Calu3 (cell line): Measurements from ENCODE around the gene MKLN1. TPM values are rescaled to one million over a fixed set of nuclear protein-coding genes. Genes with fewer than 3 reads are reported as not detected.
A peak's percentile ranks its signal among the peaks of the same experiment; 100 is the strongest.
"Not testable (repeated sequence)": the region's sequence is repeated elsewhere in the genome, so short reads cannot be mapped to it uniquely, and the experiment has no call there.

Experiments used
- BruUV-seq: library from RNA; stranded (reverse); fragments of 400-500 nt; replicated peaks from 2 replicates; lab custom pipeline; 2021; lab: Mats Ljungman, UMichigan
- CTCF ChIA-PET: fragments of 300-600 bp; sonication (Branson Sonifier 250); formaldehyde crosslinking; loops from one replicate; lab custom pipeline; 2022; ENCODE audit warnings: antibody characterized with exemption; lab: Charles Lee
- DNase-seq: peaks from one replicate; pipeline ENCODE4 v3.0.0; 2022
- H3K27ac Mint-ChIP-seq: one replicate; pipeline ENCODE4 v1.8.0; 2022; ENCODE audit warnings: mixed read lengths; ENCODE audit not compliant: unreplicated experiment
- H3K27me3 Mint-ChIP-seq: one replicate; pipeline ENCODE4 v1.8.0; 2022; ENCODE audit warnings: mixed read lengths; ENCODE audit not compliant: unreplicated experiment
- H3K36me3 Mint-ChIP-seq: one replicate; pipeline ENCODE4 v1.8.0; 2022; ENCODE audit warnings: mild to moderate bottlenecking, moderate library complexity, mixed read lengths; ENCODE audit not compliant: insufficient read depth, unreplicated experiment
- H3K4me1 Mint-ChIP-seq: one replicate; pipeline ENCODE4 v1.8.0; 2022; ENCODE audit warnings: mild to moderate bottlenecking, low read depth, mixed read lengths; ENCODE audit not compliant: unreplicated experiment
- H3K4me3 Mint-ChIP-seq: one replicate; pipeline ENCODE4 v1.8.0; 2022; ENCODE audit warnings: mild to moderate bottlenecking, low read depth, moderate library complexity, mixed read lengths; ENCODE audit not compliant: unreplicated experiment
- H3K9me3 Mint-ChIP-seq: one replicate; pipeline ENCODE4 v1.8.0; 2022; ENCODE audit warnings: low read depth, mixed read lengths; ENCODE audit not compliant: unreplicated experiment
- intact Hi-C: fragments of 100-400 bp; cut with micrococcal nuclease; formaldehyde crosslinking; loops from one replicate; pipeline ENCODE4 v1.10.0; 2022; ENCODE audit not compliant: unreplicated experiment
- total RNA-seq: library from RNA; stranded (reverse); gene quantifications from 2 replicates; pipeline ENCODE4 v1.2.3, GENCODE V29; 2022
- TF ChIP-seq, protein P1 (sequence below): fragments of 200-600 bp; IDR thresholded peaks from one replicate; pipeline ENCODE4 v1.8.0; 2022; ENCODE audit warnings: antibody characterized with exemption; ENCODE audit not compliant: unreplicated experiment

MKLN1 gene
- total RNA-seq, 1 experiment from 2014 or later: 47.1 TPM

DNA sequence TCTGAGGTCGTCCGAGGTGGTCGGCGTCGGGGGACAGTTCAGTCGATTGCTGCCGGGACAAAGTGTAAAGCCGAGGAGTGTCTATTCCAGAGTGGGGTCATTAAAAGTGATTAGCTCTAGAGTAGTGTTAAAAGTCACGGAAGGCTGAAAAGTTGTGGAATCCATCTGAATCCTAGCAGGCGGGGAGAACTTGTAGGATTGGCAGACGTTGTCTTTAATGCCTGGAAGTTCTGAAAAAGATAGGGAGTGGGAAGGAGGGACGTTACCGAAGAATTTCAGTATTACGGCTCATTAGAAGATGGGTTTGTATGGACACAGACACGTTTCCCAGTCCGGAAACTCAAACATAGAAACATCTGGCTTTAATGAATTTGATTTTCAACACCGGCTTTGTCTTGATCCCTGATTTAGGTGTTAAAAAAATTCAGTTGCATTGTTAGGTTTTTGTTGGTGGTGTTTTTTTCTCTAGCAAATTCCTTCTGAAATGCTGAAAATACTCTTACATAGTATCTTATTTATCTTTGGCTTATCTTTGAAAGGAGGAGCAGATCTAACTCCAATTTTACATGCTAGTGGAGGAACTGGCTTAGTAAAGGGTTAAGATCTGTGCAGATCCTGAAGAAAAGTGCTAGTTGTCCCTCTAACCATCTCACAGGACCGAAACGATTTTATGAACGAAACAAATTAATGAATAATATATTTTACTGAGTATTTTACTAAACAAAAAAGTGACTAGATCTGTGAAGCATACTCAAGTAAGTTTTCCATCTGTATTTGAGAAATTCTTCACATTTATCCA is 900 bp downstream of the MKLN1 start:
- intact Hi-C loops: loop anchor here (5.0 kb wide), 1 partner anchor 94 kb away; no protein-coding TSS in a partner anchor
- Mint-ChIP-seq H3K4me3 (peak overlapping the region; percentile 99), H3K36me3 (peaks cover 39% of the 10 kb centered on the region), H3K4me1 (peaks cover 48% of the 10 kb centered on the region), H3K27ac (peak overlapping the region; percentile 98), H3K9me3 (no peaks in the 10 kb centered on the region), H3K27me3 (no peaks in the 10 kb centered on the region)
- CTCF ChIA-PET: interaction anchor here (0.6 kb wide), 1 partner anchor 24 kb away, joined by 3 read pairs; no protein-coding TSS in a partner anchor
- TF ChIP-seq, protein P1, sequence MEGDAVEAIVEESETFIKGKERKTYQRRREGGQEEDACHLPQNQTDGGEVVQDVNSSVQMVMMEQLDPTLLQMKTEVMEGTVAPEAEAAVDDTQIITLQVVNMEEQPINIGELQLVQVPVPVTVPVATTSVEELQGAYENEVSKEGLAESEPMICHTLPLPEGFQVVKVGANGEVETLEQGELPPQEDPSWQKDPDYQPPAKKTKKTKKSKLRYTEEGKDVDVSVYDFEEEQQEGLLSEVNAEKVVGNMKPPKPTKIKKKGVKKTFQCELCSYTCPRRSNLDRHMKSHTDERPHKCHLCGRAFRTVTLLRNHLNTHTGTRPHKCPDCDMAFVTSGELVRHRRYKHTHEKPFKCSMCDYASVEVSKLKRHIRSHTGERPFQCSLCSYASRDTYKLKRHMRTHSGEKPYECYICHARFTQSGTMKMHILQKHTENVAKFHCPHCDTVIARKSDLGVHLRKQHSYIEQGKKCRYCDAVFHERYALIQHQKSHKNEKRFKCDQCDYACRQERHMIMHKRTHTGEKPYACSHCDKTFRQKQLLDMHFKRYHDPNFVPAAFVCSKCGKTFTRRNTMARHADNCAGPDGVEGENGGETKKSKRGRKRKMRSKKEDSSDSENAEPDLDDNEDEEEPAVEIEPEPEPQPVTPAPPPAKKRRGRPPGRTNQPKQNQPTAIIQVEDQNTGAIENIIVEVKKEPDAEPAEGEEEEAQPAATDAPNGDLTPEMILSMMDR: no peak
- no TSS peak for BruUV-seq
- no peak for DNase-seq

DNA sequence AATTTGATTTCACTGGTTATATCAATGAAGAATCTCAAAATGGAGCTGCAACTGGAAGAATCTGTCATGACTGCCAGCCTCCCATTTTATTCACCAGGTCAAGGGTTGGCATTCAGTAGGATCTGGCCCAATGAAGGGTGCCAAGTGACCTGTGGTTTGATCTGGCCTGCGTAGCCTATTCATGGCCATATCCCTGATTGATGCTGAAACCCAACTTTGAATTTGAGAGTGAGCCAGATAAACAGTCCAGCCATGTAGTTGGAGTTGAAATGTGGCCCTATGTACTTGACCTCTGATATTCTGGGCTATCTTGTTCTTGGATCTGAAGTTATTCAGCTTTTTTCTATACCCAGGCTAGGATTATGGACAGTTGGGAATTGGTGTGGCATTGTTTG is 1.5 kb downstream of the MKLN1 start:
- CTCF ChIA-PET: no interaction called here
- intact Hi-C loops: loop anchor here (5.0 kb wide), 1 partner anchor 93 kb away; no protein-coding TSS in a partner anchor
- Mint-ChIP-seq H3K4me3 (peak overlapping the region; percentile 99), H3K36me3 (peaks cover 39% of the 10 kb centered on the region), H3K4me1 (peaks cover 44% of the 10 kb centered on the region), H3K27ac (peak overlapping the region; percentile 98), H3K9me3 (no peaks in the 10 kb centered on the region), H3K27me3 (no peaks in the 10 kb centered on the region)
- DNase-seq: no peak
- TSS peak; percentile 25 for BruUV-seq
- TF ChIP-seq, protein P1: no peak

DNA sequence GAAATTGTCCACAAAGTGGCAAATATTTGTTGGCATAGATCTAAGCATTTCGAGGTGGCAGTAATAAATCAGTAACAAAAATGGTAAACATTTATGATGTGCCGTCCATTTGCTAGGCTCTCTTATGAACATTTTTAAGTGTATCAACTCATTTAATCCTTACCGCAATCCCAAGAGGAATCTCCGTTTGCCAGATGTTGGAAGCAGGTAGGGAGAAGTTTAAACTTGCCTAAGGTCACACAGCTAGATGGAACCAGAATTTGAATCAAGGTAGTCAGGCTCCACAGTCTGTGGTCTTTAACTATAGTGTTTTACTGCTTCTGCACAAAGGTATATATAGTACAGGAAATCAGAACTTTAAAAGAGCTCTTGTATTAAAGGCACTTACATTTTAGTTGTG is 2.6 kb downstream of the MKLN1 start:
- DNase-seq: no peak
- peak overlapping the region; percentile 99 for H3K4me3 Mint-ChIP-seq
- no peak overlapping the region for H3K27ac Mint-ChIP-seq
- CTCF ChIA-PET: interaction anchor here (0.7 kb wide), 1 partner anchor 38 kb away, joined by 3 read pairs; no protein-coding TSS in a partner anchor
- peaks cover 33% of the 10 kb centered on the region for H3K4me1 Mint-ChIP-seq
- TF ChIP-seq, protein P1: no peak
- no TSS peak for BruUV-seq
- intact Hi-C loops: no loop called here
- H3K9me3 Mint-ChIP-seq: no peaks in the 10 kb centered on the region
- H3K27me3 Mint-ChIP-seq: no peaks in the 10 kb centered on the region
- peaks cover 34% of the 10 kb centered on the region for H3K36me3 Mint-ChIP-seq

DNA sequence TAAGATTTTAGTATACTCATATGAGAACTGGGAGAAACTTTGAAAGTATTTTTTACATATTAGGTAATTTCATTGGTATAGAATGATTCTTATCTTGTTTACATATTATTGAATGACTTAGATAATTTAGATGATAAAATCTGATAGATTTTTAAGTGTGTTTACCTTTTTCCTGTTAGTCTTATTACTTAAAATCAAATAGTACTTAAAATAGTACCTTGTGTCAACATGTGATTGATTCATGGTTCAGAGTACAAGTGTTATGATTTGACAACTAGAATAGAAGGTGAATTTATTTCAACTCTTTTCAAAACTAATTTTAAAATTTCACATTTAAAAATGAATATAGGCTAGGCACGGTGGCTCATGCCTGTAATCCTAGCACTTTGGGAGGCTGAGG is 4.1 kb downstream of the MKLN1 start:
- TF ChIP-seq, protein P1: no peak
- DNase-seq: no peak
- CTCF ChIA-PET: no interaction called here
- Mint-ChIP-seq H3K27me3 (no peaks in the 10 kb centered on the region), H3K4me1 (peaks cover 26% of the 10 kb centered on the region), H3K36me3 (peaks cover 33% of the 10 kb centered on the region), H3K27ac (no peak overlapping the region), H3K4me3 (no peak overlapping the region), H3K9me3 (peaks cover 4% of the 10 kb centered on the region)
- intact Hi-C loops: no loop called here
- BruUV-seq: no TSS peak

DNA sequence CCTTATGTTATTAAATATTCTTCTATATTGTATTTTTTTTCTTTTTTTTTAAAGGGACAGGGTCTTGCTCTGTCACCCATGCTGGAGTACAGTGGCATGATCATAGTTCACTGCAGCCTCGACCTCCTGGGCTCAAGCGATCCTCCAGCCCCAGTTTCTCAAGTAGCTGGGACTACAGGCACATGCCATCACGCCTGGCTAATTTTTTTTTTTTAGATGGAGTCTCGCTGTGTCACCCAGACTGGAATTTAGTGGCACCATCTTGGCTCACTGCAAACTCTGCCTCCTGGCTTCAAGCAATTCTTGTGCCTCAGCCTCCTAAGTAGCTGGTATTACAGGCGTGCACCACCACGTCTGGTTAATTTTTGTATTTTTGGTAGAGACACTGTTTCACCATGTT is 5.1 kb downstream of the MKLN1 start:
- DNase-seq, H3K27me3 Mint-ChIP-seq, H3K27ac Mint-ChIP-seq, H3K4me3 Mint-ChIP-seq, H3K9me3 Mint-ChIP-seq, intact Hi-C loops, BruUV-seq: not testable (repeated sequence)
- peaks cover 30% of the 10 kb centered on the region for H3K36me3 Mint-ChIP-seq
- H3K4me1 Mint-ChIP-seq: peaks cover 26% of the 10 kb centered on the region
- CTCF ChIA-PET: interaction anchor here (0.7 kb wide), 1 partner anchor 169 kb away, joined by 3 read pairs; no protein-coding TSS in a partner anchor
